Islet precursor cell (in vitro differentiated cells): ENCODE results near the gene BRINP3.
A peak's percentile ranks its signal among the peaks of the same experiment; 100 is the strongest.
"Not testable (repeated sequence)": the region's sequence is repeated elsewhere in the genome, so short reads cannot be mapped to it uniquely, and the experiment has no call there.

Source experiments
- DNase-seq: peaks from one replicate; pipeline ENCODE4 v3.0.0-alpha.2; 2018

The BRINP3 gene

GRCh38 chr1:190477762-190478148 is at the start of gene BRINP3:
Gene BRINP3, minus strand, starts transcription at chr1:190477864.
- no peak for DNase-seq

- DNase-seq, result no peak
These were observed 33.9 kb upstream of the BRINP3 start for GRCh38 chr1:190511554-190511953.

- DNase-seq, result no peak
These were observed 29.7 kb upstream of the BRINP3 start for GRCh38 chr1:190507357-190507756.

DNA sequence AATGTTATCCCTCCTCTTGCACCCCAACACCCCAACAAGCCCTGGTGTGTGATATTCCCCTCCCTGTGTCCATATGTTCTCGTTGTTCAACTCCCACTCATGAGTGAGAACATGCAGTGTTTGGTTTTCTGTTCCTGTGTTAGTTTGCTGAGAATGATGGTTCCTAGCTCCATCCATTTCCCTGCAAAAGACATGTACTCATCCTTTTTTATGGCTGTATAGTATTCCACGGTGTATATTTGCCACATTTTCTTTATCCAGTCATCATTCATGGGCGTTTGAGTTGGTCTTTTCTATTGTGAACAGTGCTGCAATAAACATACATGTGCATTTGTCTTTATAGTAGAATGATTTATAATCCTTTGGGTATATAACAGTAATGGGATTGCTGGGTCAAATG is 26.9 kb upstream of the BRINP3 start:
- DNase-seq, result not testable (repeated sequence)

- no peak for DNase-seq
These were observed 19.9 kb upstream of the BRINP3 start for GRCh38 chr1:190497565-190497964.

- no peak for DNase-seq
These were observed 16.8 kb upstream of the BRINP3 start for GRCh38 chr1:190494451-190494850.

DNA sequence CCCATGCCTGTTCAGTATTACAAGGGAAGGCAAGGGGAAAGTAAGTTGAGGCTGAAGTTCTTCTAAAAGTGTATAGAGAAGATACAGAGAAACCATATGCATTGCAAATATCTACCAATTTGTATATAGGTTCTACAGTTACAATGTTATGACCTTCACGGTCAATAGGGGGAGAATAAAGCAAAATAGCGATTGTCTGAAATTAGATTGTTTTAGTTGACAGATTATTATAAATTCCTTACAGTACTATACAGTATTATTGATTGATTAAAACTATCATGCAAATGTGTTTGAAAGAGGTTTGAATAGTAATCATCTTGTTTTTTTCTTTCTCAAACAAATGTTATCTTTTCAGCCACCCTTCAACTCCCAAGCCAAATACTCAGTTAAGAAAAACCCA is 13.7 kb upstream of the BRINP3 start:
- no peak for DNase-seq

- DNase-seq, result no peak
These were observed 6.4 kb upstream of the BRINP3 start for GRCh38 chr1:190484045-190484444.

- DNase-seq, result no peak
These were observed 2.6 kb upstream of the BRINP3 start for GRCh38 chr1:190480231-190480630.

- no peak for DNase-seq
These were observed 1.9 kb upstream of the BRINP3 start for GRCh38 chr1:190479516-190479915.

DNA sequence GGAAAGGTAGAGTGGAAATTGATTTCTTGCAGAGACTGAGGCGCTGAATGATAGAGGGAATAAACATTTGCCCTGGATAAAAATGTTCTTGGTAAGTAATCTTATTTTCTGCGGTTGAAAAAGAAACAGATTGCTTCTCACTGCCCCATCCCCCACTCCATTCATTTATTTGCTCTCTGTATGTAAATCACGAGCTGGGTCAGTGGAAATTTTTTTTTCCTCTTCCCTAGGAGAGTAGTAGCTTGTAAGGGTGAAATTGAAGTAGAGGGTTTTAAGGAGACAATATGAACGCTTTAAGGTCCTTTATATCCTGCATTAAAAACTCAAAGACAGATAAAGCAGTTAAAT is 1.4 kb upstream of the BRINP3 start:
- no peak for DNase-seq

- peak; percentile 66 for DNase-seq
These were observed 735 bp upstream of the BRINP3 start for GRCh38 chr1:190478149-190479049.

DNA sequence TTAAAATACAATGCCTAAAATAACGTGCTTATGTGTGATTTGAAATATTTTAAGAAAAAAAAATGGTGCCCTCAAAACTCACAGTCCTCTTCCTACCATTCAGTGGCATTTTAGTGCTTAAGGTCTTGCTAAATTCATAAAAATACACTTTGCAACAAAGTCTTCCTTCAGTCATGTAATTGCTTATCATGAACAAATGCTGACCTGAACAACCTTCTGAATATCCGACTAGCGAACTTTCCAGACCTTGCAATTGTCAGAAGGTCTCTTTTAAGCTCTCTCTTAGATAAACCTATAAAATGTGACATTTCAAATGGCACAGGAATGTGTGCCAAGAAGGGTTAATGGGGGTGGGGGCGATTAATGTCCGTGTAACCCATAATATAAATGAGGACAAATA is 858 bp downstream of the BRINP3 start:
- no peak for DNase-seq

GRCh38 chr1:190476321-190476720 is 1.3 kb downstream of the BRINP3 start:
- no peak for DNase-seq

GRCh38 chr1:190475421-190476141 is 2.1 kb downstream of the BRINP3 start:
- DNase-seq, result no peak

DNA sequence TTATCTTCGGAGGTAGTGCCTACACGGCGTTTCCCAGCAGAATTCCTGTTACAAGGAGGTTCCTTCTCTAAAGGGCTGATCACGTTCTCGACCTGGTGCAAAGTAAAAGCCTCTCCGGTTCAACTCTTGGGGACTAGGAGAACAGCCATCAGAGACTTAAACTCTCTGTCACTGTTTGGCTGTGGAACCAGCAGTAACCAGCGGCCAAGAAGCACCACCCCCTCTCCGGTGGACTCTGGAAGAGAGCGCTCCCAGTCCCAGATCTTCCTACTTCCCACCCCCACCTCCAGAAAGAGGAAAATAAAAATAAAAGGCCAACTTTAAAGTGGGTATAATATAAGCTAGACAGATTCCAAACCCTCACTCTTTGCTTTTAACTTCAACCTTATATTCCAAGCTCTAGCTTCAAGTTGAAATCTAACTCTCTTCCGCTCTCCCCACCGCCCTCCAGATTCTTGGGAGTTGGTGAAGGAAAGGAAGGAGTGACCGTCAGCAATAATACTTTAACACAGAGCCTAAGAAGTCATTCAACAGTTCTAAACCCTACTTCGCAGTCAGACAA is 2.9 kb downstream of the BRINP3 start:
- DNase-seq, result peak; percentile 63

DNA sequence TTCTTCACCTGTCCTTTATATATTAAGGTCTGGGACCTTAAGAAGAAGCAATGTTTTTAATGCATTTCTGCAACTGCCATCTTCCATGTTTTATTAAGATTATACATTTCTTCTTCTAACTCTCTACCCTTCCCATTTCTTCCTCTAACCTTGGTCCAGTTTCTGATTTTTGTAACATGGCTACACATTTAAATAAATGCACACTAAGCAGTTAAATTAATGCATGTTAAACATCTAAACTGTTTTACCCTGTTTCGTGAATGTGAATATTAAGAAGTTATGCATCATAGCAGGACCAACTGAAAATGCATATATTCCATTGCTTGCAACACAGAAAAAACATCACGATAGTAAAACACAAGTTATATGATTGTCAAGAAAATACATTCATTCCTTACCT is 3.7 kb downstream of the BRINP3 start:
- no peak for DNase-seq

DNA sequence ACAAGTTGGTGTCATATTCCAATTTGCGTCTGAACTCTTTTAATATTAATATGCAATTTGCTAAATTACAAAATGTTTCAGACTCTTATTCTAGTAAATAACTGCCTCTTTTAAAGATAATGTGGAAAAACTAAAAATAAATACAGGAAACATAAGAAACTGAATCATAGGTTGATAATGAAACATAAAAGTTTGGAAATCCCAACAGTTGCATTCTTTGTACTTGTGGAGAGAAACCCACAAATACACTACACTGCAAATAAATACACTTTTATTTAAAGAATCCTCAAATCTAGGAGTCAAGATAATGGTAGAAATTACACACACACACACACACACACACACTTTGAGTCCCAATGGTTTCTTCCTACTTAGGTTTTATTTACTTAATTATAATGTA is 5.2 kb downstream of the BRINP3 start:
- no peak for DNase-seq

- DNase-seq, result no peak
These were observed 5.6 kb downstream of the BRINP3 start for GRCh38 chr1:190472042-190472441.

DNA sequence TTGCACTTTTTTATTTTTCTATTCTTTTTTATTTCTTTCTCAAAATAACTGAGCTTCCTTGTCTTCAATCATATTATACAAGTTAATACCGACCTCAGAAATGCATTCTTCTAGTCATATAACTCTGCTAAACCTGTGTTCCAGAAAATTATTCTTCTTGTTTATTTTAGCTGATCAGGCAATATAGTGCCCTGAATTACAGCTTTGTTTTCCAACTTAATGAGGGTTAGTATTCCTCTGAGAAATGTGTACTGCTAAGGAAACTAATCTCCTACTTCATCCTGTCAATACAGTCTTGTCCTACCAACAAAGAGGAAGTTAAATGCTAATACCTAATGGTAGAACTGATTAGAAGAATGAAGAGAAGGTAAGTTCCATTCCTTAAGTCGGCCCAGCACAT is 13.0 kb downstream of the BRINP3 start:
- DNase-seq, result no peak

DNA sequence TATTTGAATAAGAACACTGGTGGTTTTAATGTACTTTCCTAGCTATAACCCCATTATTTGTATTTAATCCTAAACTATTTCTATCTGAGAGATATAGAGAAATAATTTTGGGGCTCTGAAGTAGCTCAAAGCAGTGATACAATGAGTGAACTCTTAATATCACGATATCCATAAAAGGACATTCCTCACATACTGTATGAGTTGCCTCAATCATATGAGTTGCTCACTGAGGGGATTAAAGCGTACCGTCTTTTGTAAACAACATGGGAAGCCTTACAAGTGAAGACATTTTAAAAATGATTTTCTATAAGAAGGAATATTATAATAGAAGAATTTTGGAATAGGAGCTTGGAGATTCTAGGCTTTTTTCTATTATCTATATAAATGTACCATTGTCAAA is 21.5 kb downstream of the BRINP3 start:
- no peak for DNase-seq

DNA sequence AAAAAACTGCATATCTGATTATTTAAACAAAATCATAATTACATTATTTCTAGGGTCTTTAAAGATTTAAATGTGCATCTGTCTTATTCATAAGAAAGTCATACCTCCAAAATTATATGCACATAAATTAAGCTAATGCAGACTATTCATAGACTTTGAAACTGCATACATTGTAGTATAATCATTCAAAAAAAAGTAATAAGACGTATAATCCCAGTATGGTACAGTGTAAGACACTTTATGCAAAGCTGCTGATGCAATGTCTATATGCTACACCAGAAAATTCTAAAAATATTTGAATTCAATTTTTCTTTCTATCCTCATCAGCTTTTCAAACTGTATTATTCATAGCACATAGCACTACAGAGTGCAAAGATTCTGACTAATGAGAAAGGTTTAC is 22.0 kb downstream of the BRINP3 start:
- DNase-seq, result no peak

GRCh38 chr1:190453550-190453949 is 24.1 kb downstream of the BRINP3 start:
- no peak for DNase-seq

- no peak for DNase-seq
These were observed 25.3 kb downstream of the BRINP3 start for GRCh38 chr1:190452272-190452848.
